Left ventricle myocardium inferior (tissue), 1 donor: ENCODE data around the gene ASH1L. TPM values are rescaled to one million over a fixed set of nuclear protein-coding genes. Genes with fewer than 3 reads are reported as not detected.

Source experiments
- DNase-seq: peaks from one replicate; pipeline ENCODE4 v3.0.0-alpha.2; 2020
- H3K27ac ChIP-seq: fragments of 200-600 bp; replicated peaks from 2 replicates; pipeline ENCODE4 v1.8.0; 2021
- H3K27me3 ChIP-seq: fragments of 200-600 bp; 2 replicates; pipeline ENCODE4 v1.8.0; 2021; ENCODE audit warnings: low read depth
- H3K36me3 ChIP-seq: fragments of 200-600 bp; 2 replicates; pipeline ENCODE4 v1.8.0; 2021
- H3K4me1 ChIP-seq: fragments of 200-600 bp; 2 replicates; pipeline ENCODE4 v1.8.0; 2021
- H3K4me3 ChIP-seq: fragments of 200-600 bp; 2 replicates; pipeline ENCODE4 v1.8.0; 2021; ENCODE audit warnings: mild to moderate bottlenecking, moderate library complexity
- H3K9me3 ChIP-seq: fragments of 200-600 bp; replicated peaks from 2 replicates; pipeline ENCODE4 v1.8.0; 2021
- CTCF ChIP-seq: fragments of 200-600 bp; IDR thresholded peaks from 2 replicates; pipeline ENCODE4 v1.8.0; 2021; ENCODE audit warnings: antibody characterized with exemption, mild to moderate bottlenecking, borderline replicate concordance
- intact Hi-C: fragments of 100-400 bp; cut with micrococcal nuclease; formaldehyde crosslinking; loops from one replicate; pipeline ENCODE4 v1.11.0; 2022
- total RNA-seq: library from RNA; stranded (reverse); fragmentation: NEBNext Ultra II Directional; extraction: Animal tissue kit (Norgen Biotek cat#: 25700); gene quantifications from one replicate; pipeline ENCODE4 v1.2.1, GENCODE V29; 2021
- donor health status: DM: no; HTN: yes; CAD: no; lungs with severe emphysema.

Gene ASH1L
- total RNA-seq, 1 donor from 2014 or later: 38.7 TPM

GRCh38 chr1:155529929-155530328 is 32.7 kb downstream of the ASH1L start:
- Histone ChIP-seq H3K4me3 (no peak overlapping the region), H3K27me3 (no peaks in the 10 kb centered on the region), H3K27ac (no peak overlapping the region), H3K9me3 (no peaks in the 10 kb centered on the region), H3K36me3 (no peaks in the 10 kb centered on the region), H3K4me1 (peaks cover 52% of the 10 kb centered on the region)
- TF ChIP-seq CTCF: no peak
- intact Hi-C loops: no loop called here
- DNase-seq: no peak

- peaks cover 50% of the 10 kb centered on the region for H3K4me1 ChIP-seq
- no peak overlapping the region for H3K4me3 ChIP-seq
- H3K9me3 ChIP-seq: no peaks in the 10 kb centered on the region
- no peak for TF ChIP-seq CTCF
- DNase-seq: no peak
- no peak overlapping the region for H3K27ac ChIP-seq
- intact Hi-C loops: no loop called here
- no peaks in the 10 kb centered on the region for H3K27me3 ChIP-seq
- H3K36me3 ChIP-seq: no peaks in the 10 kb centered on the region
These were observed 33.5 kb downstream of the ASH1L start for GRCh38 chr1:155529109-155529508.

GRCh38 chr1:155527677-155528076 is 34.9 kb downstream of the ASH1L start:
- Histone ChIP-seq H3K4me3 (no peak overlapping the region), H3K36me3 (no peaks in the 10 kb centered on the region), H3K27me3 (no peaks in the 10 kb centered on the region), H3K4me1 (peaks cover 59% of the 10 kb centered on the region), H3K9me3 (no peaks in the 10 kb centered on the region), H3K27ac (no peak overlapping the region)
- no peak for TF ChIP-seq CTCF
- intact Hi-C loops: no loop called here
- DNase-seq: no peak

GRCh38 chr1:155526356-155526755 is 36.2 kb downstream of the ASH1L start:
- no peaks in the 10 kb centered on the region for H3K36me3 ChIP-seq
- H3K4me1 ChIP-seq: peaks cover 56% of the 10 kb centered on the region

GRCh38 chr1:155522069-155522468 is 40.5 kb downstream of the ASH1L start:
- no peaks in the 10 kb centered on the region for H3K27me3 ChIP-seq
- no peak overlapping the region for H3K4me3 ChIP-seq
- H3K27ac ChIP-seq: no peak overlapping the region
- no peak for TF ChIP-seq CTCF
- no peaks in the 10 kb centered on the region for H3K9me3 ChIP-seq
- DNase-seq: no peak
- H3K4me1 ChIP-seq: peaks cover 22% of the 10 kb centered on the region
- intact Hi-C loops: no loop called here
- peaks cover 16% of the 10 kb centered on the region for H3K36me3 ChIP-seq

More at GRCh38 chr1:155526356-155526755, 36.2 kb downstream of the ASH1L start:
- Histone ChIP-seq H3K4me3 (no peak overlapping the region), H3K9me3 (no peaks in the 10 kb centered on the region), H3K27me3 (no peaks in the 10 kb centered on the region), H3K27ac (no peak overlapping the region)
- no peak for DNase-seq
- intact Hi-C loops: no loop called here
- no peak for TF ChIP-seq CTCF

- Histone ChIP-seq H3K4me1 (peaks cover 34% of the 10 kb centered on the region), H3K36me3 (peaks cover 20% of the 10 kb centered on the region), H3K4me3 (no peak overlapping the region), H3K27me3 (no peaks in the 10 kb centered on the region), H3K9me3 (no peaks in the 10 kb centered on the region), H3K27ac (no peak overlapping the region)
- intact Hi-C loops: no loop called here
- no peak for TF ChIP-seq CTCF
- DNase-seq: no peak
These were observed 44.1 kb downstream of the ASH1L start for GRCh38 chr1:155518484-155518883.
